Stimulated activated naive CD4-positive, alpha-beta T cell (primary cell): ENCODE measurements around the gene AUTS2.

ENCODE experiments used
- DNase-seq, 6 experiments: peaks; one replicate each; lab custom pipeline; 2025; lab: John Stamatoyannopoulos, UW

AUTS2 gene

DNA sequence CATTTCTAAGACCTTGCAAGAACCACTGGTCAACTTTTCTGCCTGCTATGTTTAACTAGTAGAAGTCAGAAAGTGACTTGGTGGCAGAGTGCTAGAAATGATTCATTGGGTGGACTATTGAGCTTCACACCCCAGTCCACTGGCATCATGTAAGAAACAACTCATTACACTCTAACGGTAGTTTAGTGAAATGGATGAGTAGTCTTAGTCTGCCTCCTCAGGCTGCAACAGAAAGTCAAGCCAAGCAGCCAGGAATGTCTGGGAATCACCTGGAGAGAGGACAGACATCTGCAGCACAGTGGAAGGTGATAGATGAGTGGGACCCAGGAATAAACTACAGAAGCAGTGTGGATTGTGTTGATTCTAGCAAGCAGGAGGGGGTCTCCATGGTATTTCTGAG is 125.4 kb downstream of the AUTS2 start:
- DNase-seq: no peak

DNA sequence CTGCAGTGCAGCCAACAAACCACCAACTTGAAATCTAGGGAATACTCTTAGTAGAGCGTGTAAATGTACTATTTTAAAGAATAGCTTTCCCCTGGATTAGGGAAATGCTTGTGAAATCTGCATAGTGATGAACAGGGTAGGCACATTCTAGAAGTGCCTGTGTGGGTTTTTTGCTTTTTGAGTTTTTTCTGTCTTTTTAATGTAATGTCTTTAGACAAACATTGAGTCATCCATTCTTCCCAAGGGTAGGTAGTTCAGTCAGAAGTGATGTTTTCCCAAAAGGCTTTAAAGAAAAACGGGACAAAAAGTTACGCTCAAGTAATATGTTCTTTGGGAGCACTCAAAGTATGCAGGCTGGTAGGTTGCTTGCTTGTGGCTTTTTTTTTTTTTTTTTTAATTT is 130.0 kb downstream of the AUTS2 start:
- DNase-seq: no peak

DNA sequence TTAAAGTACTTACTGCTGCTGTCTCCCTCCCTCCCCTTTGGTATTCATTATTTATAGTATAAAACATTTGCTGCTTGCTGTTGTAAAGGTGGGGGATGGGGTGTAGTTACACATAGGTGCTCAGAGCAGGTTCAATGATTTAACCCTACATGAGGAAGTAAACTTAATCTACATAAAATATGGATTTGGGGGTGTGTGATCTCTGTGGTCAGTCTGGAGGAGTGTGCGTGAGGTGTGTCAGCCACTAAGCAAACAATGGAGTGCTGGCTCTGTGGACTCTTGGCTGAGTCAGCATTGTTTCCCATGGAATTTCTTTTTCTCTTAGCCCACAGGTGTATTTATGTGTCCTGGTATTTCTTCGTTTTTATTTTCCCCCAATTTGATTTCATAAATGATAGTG is 133.9 kb downstream of the AUTS2 start:
- DNase-seq: no peak

DNA sequence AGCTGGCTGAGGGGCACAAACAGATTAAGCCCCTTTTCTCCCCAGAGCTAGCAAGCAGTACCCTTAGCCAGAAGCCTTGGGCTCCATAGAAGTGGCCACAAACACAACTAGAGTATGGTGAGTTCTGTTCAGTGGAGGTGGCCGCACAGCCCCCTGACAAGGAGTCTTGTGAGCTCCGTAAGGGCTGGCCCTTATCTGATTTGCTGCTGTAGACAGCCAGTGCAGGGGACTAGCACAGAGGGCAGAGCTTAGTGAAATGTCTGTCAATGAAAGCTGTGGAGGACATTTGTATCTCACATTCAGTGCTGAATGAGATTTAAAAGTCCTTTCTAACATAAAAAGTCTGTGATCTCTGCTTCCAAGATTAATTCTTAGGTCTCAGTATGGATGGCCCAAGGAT is 137.3 kb downstream of the AUTS2 start:
- no peak for DNase-seq

DNA sequence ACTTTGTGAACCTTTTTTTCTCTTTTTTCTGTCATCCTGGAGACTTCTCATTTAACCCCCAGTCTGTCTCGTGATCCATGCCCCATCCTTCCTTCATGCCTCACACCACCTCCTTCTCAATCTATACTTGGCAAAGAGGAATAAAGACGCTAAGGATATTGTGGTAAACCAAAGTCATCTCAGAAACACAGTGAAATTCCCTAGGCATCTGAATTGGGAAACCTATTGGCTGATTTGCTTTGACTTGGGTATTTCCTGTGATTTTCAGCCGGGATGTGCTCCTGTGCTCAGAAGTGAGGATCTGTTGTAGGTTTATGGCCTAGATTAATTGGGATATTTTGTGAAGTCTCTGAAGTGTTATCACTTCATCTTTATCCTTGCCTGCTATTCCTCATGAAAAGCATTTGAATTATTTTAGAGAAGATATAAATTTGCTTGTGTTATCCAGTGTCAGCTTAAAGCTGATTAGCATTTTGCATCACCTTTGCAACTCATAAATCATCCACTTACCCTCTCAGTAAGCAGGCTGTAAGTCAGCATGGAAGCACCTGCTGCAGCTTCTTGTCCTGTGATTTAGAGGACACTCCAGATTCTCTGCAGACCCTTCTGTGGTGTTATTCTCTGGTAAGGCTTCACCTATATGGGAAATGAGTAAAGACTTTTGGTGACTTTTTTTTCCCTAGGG is 138.0 kb downstream of the AUTS2 start:
- DNase-seq: no peak

DNA sequence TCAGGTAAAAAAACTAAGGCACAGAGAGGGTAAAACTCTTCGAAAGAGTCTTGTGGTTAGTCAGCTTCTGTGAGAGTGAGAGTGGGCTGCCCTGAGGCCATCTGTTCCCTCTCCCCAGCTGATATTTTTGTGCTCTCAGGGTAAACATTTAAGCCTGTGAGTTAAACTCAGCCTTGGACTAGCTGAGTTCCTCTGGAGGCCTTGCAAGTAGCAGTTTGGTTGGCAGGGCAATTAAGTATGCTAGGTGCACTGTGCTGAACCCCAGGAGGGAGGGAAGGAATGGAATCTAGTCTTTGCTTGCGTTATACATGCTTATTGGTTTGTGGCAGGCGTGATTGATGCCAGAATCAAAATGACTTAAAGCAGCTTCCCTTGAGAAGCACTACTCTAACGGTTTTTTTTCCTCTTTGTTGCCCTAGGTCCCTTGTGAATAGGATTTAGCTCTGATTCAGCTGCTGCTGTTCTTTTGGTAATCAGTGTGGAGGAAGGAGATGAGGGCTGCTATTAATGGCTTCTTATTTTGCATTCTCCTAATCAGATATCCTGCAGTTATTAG is 140.2 kb downstream of the AUTS2 start:
- DNase-seq: no peak

DNA sequence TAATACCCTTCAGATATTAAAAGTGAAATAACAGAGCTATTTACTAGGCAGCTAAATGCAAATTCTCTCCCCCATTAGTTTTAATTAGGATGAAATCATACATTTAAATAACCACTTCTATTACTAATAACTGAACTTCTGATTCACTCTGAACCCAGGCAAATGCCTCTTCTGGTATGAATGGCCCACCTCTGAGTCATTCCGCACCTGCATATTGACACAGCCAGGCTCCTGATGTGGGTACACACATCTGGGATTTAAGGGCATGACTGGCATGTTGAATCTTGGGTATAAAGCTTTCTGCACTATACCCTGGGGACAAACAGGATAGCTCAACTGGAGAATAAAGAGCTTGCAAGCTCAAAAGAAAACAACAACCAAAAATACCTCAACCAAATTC is 140.9 kb downstream of the AUTS2 start:
- DNase-seq: no peak

DNA sequence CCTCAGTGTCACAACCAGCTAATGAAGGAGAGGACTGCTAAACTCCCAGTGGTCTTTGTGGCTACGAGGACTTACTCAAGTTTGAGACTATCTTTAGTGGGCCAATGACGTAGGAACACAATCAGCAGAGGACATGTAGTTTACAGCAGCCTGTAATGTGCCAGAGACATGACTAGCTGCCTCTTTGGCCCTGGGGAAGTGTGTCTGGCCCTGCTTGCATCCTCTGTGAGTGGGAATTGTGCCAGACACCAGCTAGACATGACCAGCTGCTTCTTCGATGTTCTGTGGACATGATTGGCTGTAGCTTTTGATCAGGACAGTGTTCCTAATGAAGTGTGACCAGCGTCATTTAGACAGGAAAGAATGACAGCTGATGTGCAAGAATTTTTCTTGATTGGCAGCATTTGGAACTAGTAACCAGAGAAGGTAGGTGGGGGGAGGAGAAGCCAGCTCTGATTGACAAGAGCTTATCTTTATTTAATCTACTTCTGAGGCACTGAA is 141.7 kb downstream of the AUTS2 start:
- no peak for DNase-seq

DNA sequence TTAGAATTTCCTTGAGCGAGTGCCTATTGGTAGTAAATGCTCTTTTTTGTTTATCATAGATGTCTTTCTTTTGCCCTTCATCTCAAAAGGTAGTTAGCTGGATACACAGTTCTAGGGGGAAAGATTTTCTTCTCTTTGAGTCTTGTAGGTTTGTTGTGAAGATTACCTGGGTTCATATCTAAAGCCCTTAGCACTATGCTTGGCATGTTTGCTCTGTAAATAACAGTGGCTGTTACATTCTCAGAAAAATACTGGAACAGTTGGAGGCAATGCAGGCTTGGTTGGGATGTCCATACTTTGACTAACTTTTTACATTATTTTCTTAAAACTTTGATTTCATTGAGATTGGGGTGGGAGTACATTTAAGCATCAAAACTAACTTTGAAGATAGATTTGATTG is 144.0 kb downstream of the AUTS2 start:
- DNase-seq: no peak

DNA sequence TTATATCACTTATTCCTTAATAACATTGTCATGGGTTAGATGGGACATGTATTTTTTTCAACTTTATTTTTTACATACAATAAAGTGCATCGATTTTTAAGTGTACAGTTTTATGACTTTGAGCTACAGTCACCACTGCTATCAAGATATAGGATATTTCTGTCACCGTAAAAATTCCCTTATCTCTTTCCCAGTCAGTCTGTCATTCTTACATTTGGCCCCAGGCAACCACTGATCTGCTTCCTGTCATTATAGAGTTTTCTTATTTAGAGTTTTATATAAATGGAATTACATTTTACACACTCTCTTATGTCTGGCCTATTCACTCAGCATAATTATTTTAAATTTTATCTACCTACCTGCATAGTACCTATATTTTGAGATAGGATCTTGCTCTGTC is 145.2 kb downstream of the AUTS2 start:
- DNase-seq: no peak

DNA sequence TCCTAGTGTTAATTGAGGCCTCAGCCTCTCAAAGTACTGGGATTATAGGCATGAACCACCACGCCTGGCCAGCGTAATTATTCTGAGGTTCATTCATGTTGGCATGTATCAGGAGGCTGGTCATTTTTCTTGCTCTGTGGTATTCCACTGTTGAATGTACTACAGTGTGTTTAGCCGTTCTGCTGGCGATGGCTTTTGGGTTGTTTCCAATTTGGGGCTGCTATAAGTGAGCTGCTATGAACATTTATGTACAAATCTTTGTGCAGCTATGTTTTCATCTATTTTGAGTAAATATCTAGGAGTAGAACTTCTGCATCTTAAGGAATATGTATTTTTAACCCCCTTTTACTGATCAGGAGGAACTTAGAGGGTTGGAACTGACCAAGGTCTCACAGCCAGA is 145.8 kb downstream of the AUTS2 start:
- no peak for DNase-seq

DNA sequence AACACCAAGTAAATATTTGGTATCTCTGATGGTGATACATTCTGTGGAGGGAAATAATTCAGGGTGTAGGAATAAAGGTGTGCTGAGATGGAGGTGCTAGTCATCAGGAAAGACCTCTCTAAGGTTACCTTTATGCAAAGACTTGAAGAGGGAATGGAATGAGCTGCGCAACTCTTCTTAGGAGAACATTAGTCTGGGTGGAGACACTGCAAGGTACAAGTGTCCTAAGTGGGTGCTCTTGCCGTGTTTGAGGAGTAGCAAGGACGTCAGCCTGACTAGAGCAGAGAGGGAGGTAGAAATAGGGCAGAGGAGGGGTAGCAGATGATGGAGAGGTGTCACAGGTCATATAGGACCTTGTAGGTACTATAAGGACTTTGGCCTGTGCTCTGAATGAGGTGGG is 148.1 kb downstream of the AUTS2 start:
- DNase-seq: no peak

DNA sequence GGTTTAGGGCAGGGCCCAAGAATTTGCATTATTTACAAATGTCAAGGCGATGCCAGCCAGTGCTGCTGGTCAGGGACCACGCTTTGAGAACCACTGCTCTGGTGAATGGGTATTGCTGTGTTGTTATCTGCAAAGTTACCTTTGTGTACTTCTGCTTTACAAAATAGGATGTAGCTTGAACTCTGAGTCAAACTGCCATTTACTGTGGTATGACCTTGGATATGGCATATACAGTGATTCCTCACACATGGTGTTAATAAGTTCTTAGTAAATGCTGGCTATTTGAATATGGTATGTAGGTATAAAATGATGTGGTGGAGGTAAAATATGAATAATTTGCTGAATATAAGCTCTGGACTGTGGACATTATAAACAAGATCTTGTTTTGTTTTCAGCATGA is 148.9 kb downstream of the AUTS2 start:
- no peak for DNase-seq

DNA sequence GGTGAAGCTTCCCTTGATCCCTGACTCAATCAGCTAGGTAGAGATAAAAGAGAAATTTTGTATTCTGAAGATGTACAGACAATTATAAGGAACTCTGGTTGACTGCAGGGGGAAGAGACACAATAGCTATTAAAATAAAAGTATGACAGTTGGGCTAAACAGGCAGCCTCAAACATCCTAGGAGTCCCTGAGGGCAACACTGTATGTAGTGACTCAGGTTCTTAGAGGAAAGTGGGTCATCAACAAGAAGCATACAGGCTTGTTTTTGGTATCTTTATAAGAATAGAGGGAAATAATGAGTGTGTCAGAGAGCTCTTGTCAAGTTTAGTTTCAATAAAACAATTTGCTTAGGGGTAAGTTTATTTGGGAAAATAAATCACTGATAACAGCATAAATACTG is 150.3 kb downstream of the AUTS2 start:
- DNase-seq: no peak

DNA sequence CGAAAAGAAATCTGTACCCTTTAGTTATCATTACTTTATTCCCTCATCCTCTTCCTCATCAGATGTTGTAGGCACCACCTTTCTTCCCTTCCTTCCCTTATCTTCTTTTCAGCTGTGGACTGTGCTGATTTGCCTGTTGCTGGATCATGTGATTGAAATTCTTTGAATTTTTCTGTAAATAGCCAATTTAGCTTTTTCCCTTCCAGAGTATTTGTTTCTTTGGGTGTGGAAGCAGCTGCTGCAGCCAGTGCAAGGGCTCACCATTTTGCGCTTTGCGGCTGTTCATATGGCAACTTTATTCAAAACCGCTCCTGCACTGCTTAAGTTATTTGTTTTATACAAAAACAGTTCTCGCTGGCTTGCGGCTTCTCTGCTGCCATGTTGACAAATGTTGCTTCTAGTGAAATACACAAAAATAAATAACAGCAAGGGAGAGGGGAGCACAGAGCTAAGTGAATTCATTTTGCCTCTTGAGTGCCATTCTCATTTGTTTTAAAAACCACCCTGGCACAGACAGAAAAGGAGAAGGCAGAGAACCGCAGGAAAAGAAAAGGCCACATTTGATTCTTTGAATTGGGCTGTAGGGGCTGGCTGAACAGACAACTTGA is 151.2 kb downstream of the AUTS2 start:
- no peak for DNase-seq

DNA sequence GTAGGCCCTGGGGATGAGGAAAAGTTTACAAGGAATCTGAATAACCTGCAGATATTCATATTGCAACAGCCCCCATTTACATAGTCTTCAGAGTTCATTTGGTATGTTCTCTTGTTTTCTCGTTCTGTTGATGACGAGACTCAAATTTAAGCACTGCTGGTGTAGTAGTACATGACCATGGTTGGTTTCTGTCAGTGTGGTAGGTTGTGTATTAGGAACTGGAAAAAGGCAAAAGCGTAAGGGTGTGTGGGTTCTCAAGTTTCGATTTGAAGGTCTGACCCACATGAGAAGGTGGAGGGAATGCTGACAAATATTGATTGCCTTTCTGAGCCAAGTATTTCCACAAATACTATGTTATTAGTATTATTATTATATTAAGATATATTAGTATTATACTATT is 151.7 kb downstream of the AUTS2 start:
- no peak for DNase-seq

DNA sequence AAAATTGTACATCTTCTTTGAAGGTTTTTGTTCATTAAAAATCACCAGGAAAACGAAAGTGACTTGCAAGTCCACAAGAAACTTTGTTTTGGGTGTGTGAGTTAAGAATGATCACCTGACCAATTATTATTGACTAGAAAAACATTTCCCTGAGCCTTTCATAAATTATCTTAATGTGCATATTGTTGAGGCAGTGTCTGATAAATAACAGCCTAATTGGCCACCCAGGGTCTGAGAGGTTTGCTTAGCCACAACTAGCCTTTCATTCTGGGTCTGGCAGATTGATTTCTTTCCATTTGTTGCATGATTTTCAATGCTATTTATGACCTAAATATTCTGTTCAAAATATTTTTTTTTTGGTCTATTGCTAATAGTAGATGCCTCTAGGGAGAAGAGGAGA is 152.8 kb downstream of the AUTS2 start:
- DNase-seq: no peak

DNA sequence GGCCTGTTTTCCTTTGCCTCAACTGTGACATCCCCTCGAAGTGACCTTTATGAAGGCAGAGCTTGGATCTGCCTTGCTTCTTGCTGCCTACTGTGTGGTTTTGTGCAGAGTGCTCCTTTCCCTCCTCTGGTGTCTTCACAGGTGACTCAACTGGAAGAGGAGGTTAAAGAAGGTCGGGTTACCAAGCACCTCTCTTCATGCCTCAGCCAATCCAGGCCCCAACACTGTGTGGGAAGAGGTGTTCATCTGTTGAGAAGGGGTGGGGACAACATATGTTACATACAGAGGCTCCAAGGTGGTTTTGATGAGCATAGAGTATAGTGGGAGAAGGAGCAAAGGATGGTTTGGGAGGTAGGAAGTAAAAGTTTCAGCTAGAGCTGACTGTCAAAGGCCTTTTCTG is 155.7 kb downstream of the AUTS2 start:
- DNase-seq: no peak

DNA sequence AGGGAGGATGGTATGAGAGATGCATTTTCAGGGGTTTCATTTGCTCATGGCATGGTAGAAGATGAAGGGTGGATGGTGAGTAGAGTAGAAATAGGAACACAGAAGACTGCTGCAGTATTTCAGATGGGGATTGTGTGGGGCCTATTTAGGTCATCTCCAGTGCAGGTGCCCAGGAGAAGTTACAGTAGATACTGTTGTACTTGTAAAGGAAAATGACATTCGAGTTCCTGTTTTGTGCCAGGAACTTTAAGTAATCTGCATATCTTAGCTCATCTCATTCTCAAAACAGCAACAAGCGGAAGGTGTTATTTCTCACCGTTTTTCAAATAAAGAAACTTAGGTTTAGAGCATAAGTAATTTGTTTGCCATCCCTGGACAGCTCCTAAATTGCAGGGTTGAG is 156.2 kb downstream of the AUTS2 start:
- no peak for DNase-seq

DNA sequence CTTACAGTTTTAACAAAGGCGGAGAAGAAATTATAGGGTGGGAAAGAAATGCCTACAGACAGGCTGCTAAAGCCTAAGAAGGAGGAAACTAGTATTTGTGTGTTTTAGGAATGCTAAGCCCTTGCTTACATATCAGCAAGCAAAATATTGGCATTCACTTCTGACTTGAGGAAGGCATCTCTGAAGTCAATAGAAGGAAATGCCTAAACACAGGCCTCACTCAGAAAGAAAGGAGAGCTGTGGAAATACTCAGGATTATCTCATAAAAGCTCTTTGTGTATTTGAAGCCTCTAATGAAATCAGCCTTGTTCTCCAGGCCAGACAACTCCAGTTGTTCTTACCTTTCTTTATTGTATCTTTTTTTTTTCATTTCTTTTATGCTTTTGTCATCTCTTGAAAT is 158.0 kb downstream of the AUTS2 start:
- DNase-seq: no peak

DNA sequence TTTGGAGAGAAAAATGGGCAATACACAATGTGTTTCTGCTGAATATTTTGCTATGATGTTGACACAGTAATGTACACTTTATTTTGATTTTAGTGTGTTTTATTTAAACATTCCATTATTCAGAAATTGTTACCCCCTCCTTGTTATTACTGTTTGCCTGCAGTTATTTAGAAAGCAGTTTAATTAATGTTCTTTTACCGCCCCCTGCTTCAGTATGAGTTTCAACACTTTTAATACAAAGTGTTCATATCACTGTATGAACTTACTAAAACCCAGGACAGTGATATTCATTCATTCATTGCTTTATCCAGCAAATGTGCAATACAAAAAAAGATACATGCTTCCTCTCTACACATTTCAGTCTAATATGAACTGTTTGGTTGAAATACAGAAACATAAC is 159.3 kb downstream of the AUTS2 start:
- DNase-seq: no peak

DNA sequence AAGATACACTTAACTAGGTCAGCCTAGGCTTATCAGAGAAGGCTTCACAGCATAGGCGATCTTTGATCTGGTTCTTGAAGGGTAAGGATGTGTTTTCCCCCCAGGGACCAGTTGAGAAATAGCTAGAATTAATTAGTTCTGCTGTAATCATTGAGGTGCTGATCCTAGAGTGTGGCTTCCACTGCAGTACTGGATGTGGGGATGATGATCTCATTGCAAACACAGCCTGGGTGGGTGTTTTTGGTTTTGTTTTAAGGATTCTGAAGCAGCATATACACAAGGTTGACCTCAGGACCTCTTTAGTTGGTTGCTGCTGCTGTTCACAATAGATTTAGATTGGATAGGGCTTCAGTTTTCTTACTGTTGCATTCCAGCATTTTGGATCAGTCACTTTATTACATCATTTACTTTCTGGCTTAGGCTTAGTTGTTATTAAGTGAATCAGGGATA is 159.7 kb downstream of the AUTS2 start:
- DNase-seq: no peak

DNA sequence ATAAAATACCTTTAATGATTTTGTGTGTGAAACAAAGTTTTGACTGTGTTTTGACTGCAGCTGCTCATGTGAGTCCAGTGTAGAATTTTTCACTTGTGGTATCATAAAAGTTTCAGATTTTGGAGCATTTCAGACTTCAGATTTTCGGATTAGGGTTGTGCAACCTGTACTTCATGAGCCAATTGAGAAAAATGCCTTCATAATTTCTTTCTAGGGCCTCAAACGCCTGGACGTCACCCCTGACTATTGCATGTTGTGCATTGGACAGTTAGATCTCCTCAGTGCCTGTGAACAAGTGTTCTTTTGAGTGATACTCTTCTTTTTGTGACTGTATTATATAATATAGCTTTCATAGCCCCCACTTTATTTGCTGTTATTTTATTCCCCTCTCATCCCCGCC is 161.1 kb downstream of the AUTS2 start:
- DNase-seq: no peak
